GM21390 (cell line): ENCODE results near the gene VWF.

Experiments
- ATAC-seq: cut with Tn5 transposase; IDR thresholded peaks from one replicate; pipeline ENCODE4 v1.9.1; 2021; ENCODE audit not compliant: unreplicated experiment

The VWF gene

GRCh38 chr12:5988659-5989116, 135.8 kb downstream of the VWF start:
- no peak for ATAC-seq

- ATAC-seq = no peak
Measured at GRCh38 chr12:5988088-5988487, 136.4 kb downstream of the VWF start.

DNA sequence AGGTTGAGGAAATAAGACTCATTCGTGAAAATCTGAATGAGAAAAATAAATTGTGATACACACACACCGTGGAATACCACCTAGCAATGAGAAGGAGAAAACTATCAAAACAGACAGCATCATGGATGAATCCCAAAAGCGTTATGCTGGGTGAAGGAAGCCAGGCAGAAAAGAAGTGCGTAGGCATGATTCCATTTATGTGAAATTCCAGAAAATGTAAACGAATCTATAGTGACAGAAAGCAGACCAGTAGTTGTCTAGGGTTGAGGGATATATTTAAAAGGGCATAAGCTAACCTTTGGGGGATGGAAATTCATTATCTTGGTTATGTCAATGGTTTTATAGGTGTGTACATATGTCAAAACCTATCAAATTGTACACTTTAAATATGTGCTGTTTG, 136.9 kb downstream of the VWF start:
- no peak for ATAC-seq

DNA sequence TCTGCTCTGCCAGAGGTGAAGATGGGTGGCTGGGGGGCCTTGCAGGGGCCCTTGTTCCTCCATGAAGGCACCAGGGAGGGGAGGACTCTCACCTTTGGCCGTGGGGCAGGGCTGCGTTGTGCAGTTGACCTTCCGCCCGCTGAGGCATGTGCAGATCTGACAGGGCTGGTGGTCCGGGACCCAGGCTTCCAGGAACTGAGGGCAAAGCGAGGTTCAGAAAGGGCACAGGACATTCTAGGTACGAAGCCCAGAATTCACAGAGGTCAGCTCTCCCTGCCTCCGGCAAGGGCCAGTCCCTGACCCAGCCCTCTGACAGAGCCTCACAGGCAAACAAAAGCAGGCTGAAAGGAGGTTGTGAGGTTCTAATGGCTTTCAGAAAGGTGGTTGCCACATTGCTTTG, 139.0 kb downstream of the VWF start:
- no peak for ATAC-seq

DNA sequence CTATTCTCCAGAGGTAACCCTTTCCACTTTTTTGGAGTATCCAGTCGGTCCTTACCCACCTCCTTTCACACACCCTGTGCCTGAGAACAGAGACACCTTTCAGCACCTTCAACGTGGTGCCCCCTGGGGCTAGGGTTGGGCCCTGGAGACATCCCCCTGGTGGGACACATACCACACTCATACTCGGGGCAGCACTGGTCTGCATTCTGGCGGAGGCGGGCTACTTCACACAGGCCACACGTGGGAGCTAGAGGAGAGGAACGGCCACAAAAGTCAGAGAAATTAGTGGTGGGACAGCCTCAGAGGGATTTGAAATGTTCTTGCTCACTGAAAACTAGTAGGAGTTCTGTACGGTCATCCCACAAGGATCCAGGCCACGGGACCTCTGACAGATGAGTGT, 139.6 kb downstream of the VWF start:
- no peak for ATAC-seq

DNA sequence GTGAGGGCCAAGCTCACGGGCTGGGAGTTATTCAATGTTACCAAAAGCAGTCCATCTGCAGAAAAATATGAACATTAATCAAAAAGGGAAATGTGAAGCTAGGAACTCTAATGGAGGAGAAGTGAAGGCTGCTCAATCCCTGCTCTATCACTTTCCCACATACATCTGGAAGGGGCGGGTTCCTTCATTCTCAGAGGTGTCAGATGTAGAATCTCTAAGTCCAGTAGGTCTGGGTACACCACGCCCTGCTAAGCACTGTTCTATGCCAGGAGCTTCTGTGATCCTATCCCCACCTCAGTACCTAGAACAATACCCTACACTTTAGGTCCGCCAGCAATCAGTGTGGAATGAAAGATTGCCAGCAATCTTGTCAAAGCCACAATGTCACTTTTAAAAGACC, 142.4 kb downstream of the VWF start:
- ATAC-seq = no peak

DNA sequence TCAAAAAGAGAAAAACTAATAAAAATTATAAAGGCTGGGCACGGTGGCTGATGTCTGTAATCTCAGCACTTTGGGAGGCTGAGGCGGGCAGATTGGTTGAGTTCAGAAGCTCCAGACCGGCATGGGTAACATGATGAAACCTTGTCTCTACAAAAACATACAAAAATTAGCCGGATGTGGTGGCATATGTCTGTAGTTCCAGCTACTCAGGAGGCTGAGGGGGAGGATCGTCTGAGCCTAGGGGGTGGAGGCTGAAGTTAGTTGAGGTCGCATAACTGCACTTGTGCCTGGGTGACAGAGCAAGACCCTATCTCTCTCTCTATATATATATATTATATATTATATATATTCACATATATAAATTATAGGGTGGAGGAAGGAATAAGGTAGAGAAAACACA, 146.9 kb downstream of the VWF start:
- ATAC-seq = no peak

DNA sequence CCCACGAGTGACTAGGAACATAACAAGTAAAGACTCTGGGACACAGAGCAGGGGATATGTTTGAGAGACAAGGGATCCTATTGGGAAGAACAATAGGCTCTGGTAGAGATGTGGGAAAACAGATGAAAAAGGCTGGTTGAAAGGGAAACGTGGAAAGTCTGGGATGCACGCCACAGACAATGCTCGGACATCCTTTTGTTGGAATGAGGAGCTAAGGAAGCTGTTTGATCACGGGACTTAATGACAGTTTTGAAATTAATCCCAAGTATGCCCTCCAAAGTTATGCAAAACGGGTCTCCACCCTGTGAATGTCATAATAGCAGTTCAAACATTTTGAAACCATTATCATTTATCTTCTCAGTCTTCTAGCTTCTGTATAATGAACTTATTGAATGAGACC, 147.8 kb downstream of the VWF start:
- ATAC-seq = no peak

- ATAC-seq = no peak
Measured at GRCh38 chr12:5976196-5976595, 148.3 kb downstream of the VWF start.

DNA sequence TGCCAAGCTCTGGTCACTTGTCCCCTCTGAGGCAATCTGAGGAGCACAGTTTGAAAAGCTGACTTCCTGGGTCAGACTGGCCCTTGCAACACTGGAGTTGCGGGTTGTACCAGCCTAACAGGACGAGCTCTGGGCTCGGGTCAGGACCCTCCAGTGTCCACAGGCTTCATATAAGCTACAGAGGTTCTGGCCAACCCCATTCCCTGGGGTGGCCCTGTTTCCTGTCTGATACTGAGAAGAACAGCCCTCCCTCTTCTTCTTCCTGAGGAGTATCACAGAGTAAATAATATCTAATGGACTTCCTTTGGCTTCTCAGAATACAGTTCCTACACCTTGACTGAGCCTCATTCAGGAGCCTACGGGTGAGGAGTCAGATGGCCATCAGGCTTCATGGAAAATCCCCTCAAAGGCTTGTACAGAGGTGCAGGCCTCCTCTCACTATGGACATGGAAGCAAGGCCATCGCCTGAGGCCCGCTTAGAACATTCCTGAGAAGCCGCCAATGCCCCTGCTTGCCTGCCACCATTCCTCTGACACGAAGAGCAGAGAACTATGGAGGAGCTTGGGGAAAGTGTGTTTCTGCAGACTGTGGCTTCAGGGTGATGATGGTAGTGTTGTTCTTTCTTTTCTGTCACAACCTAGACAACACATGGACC, 150.9 kb downstream of the VWF start:
- no peak for ATAC-seq

- ATAC-seq = no peak
Measured at GRCh38 chr12:5972387-5972786, 152.1 kb downstream of the VWF start.

DNA sequence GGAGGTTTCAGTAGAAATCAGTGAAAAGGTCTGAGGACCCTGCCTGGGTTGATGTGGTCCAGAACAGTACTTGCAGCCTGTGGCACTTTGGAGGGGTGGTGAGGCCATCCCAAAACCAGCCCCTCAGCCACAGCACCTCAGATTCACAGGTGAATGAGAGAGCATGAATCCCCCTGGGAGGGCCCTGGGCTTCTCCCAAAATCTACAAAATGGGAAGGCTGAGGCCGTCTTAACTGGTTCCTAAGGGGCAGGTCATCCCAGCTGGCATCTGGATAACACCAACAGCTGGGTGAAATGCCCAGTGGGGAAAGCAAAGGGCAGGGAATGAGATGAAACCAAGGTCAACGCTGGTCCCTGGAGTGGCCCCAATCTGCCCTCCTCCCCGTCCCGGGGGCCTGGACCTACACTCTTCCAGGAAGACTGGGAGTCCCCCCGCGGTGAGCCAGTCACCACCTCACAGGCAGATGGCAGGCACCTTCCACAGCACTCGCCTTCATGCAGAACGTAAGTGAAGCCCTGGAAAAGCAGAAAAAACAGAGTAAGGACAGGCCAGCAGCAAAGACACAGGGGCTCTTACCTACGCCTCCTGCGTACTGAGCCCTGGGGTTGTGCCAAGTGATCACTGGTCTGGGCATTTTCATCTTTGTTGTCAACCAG, 153.1 kb downstream of the VWF start:
- ATAC-seq = no peak

DNA sequence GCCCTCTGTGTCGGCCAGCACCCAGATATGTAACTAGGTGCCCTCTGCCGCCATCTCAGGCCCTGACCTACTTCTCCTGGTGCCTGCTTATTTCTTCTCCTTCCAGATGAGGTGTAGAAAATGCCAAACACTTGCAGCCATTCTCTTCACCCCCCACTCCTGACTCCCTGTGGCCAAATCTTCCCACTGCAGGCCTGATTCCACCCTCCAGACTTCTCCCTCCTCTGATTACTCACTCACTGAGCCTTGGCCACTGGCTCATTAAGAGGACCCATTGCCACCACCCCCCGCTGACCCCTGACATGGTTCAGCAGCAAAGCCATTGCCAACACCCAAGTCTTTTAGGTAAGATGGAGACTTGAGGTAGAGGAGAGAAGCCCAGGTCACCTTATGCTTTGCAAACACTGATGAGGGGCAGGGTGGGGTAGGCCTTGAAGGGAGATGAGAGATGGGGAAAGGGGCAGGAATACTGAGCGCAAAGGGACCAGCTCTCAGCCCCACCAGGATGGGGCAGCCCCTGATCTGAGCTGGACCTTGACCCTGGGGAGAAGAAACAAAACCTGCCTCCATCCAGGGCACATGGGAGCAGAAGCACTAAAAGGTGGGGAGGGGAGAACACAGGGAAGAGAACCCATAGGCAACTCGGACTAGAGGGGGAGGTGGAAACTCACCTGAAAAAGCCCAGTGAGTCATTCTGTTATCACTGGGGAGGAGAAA, 154.3 kb downstream of the VWF start:
- ATAC-seq = no peak

- no peak for ATAC-seq
Measured at GRCh38 chr12:5969156-5969973, 155.1 kb downstream of the VWF start.

DNA sequence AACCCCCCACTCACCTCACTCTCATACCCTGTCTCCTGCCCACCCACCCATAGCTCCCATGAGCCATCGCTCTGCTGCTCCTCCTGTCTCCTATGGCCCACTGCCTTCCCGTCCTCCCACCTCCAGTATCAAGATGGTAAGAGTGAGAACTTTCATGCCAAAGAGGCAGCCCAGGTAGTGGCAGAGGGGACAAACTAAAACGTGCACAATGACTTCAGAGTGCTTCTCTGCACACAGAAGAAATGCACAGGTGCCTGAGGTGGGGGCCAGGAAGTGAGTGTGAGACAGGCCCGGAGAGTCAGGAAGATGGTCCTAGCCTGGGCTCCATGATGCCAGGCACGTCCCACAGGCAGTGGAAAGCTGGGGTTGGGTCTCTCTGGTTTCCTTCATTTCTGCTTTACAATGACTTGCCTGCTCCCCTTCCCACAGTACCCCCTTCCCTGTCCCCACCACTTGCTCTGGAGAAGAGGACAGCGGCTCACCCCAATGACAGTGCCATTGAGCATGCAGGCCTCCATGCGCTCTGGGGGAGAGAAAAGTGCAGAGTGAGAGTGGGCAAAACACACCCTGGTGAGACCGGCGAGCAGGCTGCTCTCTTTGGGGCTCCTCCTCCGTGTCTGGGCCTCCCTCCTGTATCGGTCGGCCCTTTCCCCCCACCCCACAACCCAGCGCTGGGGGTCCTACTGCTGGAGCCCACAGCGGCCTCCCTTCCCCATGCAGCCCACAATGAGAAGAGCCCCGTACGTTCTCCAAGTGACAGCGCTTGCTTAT, 156.6 kb downstream of the VWF start:
- no peak for ATAC-seq

- ATAC-seq = no peak
Measured at GRCh38 chr12:5966486-5967095, 157.9 kb downstream of the VWF start.

GRCh38 chr12:5965950-5966383, 158.5 kb downstream of the VWF start:
- no peak for ATAC-seq

- no peak for ATAC-seq
Measured at GRCh38 chr12:5964913-5965900, 159.3 kb downstream of the VWF start.

GRCh38 chr12:5963515-5963914, 161.0 kb downstream of the VWF start:
- ATAC-seq = no peak
